ENCODE results near the gene CDKN2AIPNL.

CDKN2AIPNL gene

DNA sequence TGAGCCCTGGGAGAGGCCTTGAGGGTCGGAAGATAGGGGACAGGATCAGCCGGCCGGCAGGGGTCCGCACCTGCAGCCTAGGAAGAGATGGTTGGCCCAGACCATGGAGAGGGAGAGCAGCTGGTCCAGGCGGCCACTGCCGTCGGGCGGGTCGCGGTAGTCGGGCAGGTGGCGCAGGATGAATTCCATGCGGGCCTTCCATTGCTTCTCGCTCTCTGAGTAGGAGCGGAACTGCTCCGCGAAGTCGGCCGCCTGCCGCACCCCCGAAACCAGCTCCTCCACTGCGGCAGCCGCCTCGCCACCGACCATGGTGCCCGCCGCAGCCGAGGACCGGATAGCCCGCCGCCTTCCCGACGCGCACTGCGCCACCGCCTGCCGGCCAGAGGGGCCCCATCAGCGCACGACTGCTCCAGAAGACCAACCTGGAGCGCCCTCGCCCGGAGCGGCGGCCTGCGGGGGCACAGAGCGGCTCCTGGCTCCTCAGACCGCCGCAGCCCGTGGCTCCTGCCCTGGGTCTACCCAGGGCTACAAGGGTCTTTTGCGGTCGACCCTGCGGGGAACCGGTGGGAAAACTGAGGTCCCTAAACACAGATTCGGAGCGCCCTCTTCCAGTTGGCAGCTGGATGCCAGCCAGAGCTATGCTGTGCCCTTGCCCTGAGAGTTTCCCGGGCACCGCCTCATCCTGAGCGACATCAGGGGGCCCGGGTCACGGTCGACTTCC lies at the start of gene CDKN2AIPNL:
CDKN2AIPNL (minus strand) TSS at position 336 of the 721 bp plus-strand sequence; CDS start at position 309, 27 bp downstream.
- DNase-seq = peak; percentile 38

GRCh38 chr5:134460551-134460950 lies 48.9 kb upstream of the CDKN2AIPNL start:
- DNase-seq = no peak

GRCh38 chr5:134459491-134459890 lies 47.8 kb upstream of the CDKN2AIPNL start:
- no peak for DNase-seq

DNA sequence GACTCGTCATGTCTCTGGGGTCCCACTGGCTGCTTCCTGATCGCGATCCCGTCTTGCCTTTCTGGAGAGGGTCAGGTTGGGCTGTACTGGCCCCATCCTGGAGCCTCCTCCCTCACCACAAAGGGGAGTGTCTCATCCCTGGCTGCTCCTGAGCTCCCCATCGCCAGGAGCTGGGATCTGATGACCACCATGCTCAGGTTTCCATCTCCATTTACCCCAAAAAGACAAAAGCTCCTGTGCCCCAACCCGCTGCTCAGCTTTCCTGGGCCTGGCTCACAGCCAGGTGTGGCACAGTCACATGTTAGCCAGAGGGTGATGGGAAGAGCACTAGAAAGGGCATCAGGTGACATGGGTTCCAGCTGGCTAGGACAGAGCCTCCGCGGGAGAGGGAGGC lies 47.3 kb upstream of the CDKN2AIPNL start:
- no peak for DNase-seq

- no peak for DNase-seq
Measured at GRCh38 chr5:134458234-134459009, 46.7 kb upstream of the CDKN2AIPNL start.

DNA sequence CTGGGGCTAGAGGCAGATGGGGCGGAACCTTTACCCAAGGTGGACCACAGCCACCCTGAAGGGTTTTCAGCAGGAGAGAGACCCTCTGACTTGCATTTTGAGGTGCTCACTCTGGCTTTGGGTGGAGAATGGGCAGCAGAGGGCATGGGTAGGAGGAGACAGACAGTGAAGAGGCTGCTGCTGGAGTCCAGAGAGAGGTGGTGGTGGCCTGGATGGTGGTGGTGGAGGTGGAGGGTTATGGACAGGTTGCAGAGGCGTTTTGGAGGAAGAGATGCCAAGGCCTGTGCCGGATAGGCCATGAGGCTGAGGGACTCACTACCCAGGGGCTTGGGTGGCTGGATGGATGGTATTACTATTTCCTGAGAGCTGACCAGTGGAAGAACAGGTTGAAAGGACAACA lies 46.1 kb upstream of the CDKN2AIPNL start:
- no peak for DNase-seq

DNA sequence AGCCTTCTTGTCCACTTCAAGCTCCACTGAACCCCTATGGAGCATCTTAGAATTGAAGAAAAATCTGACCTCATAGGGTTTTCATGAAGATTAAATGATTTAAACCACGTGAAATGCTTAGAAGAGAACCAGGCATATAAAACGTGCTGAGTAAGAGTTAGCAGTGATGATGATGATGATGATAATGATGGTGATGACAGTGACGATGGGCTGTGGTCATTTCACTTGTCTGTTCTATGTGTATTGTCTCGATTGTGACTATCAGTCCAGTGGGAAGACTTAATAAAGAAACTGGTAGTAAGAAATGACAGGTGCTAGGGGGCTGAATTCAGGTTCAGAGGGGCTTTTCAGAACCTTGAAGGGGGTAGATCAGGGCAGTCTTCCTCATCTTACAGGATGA lies 45.1 kb upstream of the CDKN2AIPNL start:
- no peak for DNase-seq

DNA sequence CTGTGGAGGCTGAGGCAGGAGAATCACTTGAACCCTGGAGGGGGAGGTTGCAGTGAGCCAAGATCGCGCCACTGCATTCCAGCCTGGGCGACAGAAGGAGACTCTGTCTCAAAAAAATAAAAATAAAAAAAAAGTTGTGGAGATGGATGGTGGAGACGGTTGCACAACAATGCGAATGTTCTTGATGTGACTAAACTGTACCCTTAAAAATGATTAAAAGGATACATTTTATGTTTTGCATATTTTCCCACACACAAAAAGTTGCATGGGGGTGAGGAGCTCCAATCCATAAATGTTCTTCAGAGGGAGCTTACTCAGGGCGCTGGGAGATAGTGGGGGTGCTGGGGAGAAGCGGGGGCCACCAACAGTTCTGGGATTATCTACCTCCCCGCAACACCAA lies 43.8 kb upstream of the CDKN2AIPNL start:
- DNase-seq = no peak

DNA sequence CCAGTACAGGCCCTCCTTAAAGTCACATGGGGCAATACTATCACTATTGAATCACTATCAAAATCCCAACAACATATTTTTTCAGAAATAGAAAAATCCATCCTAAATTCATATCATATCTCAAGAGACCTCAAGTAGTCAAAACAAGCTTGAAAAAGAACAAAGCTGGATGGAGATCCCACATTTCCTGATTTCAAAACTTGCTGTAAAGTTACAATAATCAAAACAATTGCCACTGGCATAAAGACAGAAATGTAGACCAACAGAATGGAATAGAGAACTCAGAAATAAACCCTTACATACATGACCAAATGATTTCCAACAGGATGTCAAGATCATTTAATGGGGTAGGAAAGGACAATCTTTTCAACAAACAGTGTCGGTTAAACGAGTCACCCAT lies 41.3 kb upstream of the CDKN2AIPNL start:
- DNase-seq = no peak

GRCh38 chr5:134451936-134452505 lies 40.3 kb upstream of the CDKN2AIPNL start:
- DNase-seq = no peak

DNA sequence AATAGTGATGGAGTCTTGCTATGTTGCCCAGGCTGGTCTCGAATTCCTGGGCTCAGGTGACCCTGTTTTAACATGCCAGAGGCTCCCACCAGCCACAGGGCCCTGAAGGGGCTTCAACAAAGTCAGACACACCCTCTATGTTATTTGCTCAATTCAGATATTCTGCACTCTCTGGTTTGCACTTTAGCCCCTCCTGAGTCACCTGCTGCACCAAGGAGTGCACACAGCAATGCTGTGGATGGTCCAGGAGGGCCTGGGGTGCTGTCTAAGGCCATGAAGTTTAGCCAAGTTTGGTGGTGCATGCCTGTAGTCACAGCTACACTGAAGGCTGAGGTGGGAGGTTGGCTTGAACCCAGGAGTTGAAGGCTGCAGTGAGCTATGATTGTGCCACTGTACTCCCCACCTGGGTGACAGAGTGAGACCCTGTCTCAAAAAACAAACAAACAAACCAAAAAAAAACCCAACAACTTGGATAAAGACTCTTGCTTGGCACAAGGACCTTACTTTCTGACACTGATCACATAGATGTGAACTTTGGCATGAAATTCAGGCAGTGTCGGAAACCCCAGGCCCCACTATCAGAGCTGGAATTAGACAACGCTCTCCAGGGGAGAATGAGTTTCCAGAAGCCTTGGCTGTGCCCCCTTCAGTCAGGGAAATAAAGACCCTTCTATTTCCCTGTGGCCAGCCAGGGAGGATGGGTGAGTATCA lies 39.7 kb upstream of the CDKN2AIPNL start:
- no peak for DNase-seq

GRCh38 chr5:134450374-134450773 lies 38.7 kb upstream of the CDKN2AIPNL start:
- DNase-seq = no peak

- no peak for DNase-seq
Measured at GRCh38 chr5:134449167-134449566, 37.5 kb upstream of the CDKN2AIPNL start.

DNA sequence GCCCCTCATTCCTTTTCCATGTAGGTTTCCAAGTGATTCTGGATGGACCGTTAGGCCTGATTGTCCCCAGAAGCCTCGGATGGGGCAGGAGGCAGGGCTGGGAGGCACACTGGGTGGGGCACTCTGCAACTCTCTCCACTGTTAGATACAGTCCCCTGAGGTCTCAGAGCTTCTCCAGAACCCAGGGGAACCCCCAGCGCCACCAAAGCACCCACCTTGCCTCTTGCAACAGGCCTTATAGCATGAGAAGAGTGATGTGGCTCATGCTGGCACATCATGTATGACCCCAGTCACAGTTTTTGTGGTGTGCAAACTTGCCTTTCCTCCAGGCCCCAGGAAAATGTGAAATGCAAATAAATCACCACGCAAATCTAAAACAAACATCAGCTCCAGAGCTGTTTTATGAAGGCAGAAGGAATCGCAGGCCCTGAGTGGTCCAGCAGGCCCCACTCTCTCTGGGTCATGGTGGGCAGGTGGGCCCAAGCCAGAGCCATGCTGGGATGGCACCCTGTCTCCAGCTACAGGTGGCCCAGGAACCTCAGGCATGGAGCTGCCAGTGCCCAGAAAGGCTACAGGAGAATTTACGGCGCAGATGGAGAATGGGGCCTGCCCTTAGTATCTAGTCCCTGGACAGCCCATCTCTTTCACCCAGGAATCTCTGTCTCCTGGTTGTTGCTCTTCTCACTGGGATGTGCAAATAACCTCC lies 36.3 kb upstream of the CDKN2AIPNL start:
- no peak for DNase-seq

DNA sequence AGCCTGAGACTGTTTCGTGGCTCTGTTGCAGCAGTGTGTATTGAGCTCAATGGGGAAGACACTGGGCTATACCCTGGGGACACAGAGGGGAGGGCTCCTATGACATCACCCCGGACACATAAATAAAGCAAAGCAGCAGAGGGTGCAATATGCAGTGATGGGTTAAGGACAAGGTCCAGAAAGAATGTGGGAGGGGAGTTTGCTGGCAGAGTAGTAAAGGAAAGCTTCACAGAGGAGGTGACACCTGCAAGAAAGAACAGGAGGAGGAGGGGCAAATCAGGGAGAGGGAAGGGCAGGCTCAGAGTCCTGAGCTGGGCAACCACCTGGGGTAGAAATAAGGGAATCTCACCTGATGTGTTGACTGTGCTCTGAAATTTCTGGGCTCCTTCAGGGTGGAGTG lies 35.3 kb upstream of the CDKN2AIPNL start:
- DNase-seq = no peak

GRCh38 chr5:134445856-134446818 lies 34.5 kb upstream of the CDKN2AIPNL start:
- DNase-seq = no peak

GRCh38 chr5:134444941-134445471 lies 33.3 kb upstream of the CDKN2AIPNL start:
- DNase-seq = no peak

DNA sequence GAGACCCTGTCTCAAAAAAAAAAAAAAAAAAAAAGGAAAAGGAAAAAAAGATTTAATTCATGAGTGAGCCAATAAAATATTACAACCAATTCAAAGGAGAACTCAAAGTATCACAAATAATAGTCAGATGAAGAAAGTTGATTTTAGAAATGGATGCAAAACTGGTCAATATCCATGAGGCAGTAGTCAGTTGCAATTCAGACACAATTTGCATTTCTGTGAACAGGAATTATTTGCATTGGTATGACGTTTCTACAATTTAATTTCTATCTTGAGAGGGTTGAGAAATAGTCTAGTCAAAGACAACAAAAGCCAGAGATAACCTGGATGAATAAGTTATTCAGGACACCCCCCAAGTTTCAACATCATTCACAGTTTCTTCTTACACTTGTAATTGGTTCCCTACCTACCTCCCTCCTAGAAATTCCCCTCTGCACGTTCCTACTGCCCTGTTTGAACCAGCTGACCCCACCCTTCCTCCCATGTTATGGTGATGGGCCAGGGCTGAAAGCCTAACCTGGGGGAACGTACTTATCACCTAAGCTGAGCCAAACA lies 28.6 kb upstream of the CDKN2AIPNL start:
- no peak for DNase-seq

- DNase-seq = no peak
Measured at GRCh38 chr5:134439210-134439654, 27.6 kb upstream of the CDKN2AIPNL start.

- no peak for DNase-seq
Measured at GRCh38 chr5:134438721-134439123, 27.0 kb upstream of the CDKN2AIPNL start.
